NCI-H2196 treated with DMSO at 0.1 percent for 48 hours (cell line): ENCODE measurements around the gene PCBP3.
"Not testable (repeated sequence)": the region's sequence is repeated elsewhere in the genome, so short reads cannot be mapped to it uniquely, and the experiment has no call there.

Experiments used
- DNase-seq: peaks from one replicate; lab custom pipeline; 2025; ENCODE audit not compliant: unreplicated experiment; lab: John Stamatoyannopoulos, UW

The PCBP3 gene

GRCh38 chr21:45613396-45613795 lies 30.1 kb upstream of the PCBP3 start:
- DNase-seq, result no peak

GRCh38 chr21:45613881-45614280 lies 29.6 kb upstream of the PCBP3 start:
- no peak for DNase-seq

- no peak for DNase-seq
Observed at GRCh38 chr21:45615145-45615711, 28.3 kb upstream of the PCBP3 start.

GRCh38 chr21:45617021-45617921 lies 26.3 kb upstream of the PCBP3 start:
- no peak for DNase-seq

GRCh38 chr21:45618287-45618686 lies 25.2 kb upstream of the PCBP3 start:
- no peak for DNase-seq

GRCh38 chr21:45618846-45619485 lies 24.6 kb upstream of the PCBP3 start:
- no peak for DNase-seq

GRCh38 chr21:45620201-45620923 lies 23.2 kb upstream of the PCBP3 start:
- no peak for DNase-seq

GRCh38 chr21:45621435-45622331 lies 21.8 kb upstream of the PCBP3 start:
- DNase-seq, result not testable (repeated sequence)

GRCh38 chr21:45622416-45623097 lies 21.0 kb upstream of the PCBP3 start:
- DNase-seq, result no peak

- no peak for DNase-seq
Observed at GRCh38 chr21:45623436-45623835, 20.1 kb upstream of the PCBP3 start.

GRCh38 chr21:45626127-45626526 lies 17.4 kb upstream of the PCBP3 start:
- not testable (repeated sequence) for DNase-seq

- no peak for DNase-seq
Observed at GRCh38 chr21:45629046-45629981, 14.2 kb upstream of the PCBP3 start.

- no peak for DNase-seq
Observed at GRCh38 chr21:45630066-45630694, 13.3 kb upstream of the PCBP3 start.

- no peak for DNase-seq
Observed at GRCh38 chr21:45630876-45631275, 12.6 kb upstream of the PCBP3 start.

- DNase-seq, result no peak
Observed at GRCh38 chr21:45631540-45631939, 12.0 kb upstream of the PCBP3 start.

- DNase-seq, result no peak
Observed at GRCh38 chr21:45632160-45632559, 11.4 kb upstream of the PCBP3 start.

GRCh38 chr21:45632637-45633251 lies 10.8 kb upstream of the PCBP3 start:
- DNase-seq, result no peak
